ENCODE results near the gene CD40. TPM values are rescaled to one million over a fixed set of nuclear protein-coding genes. Genes with fewer than 3 reads are reported as not detected.

CD40 gene
- total and polyA plus RNA-seq, 4 donors = 20.4 to 55.0 (median 28.4) TPM

DNA sequence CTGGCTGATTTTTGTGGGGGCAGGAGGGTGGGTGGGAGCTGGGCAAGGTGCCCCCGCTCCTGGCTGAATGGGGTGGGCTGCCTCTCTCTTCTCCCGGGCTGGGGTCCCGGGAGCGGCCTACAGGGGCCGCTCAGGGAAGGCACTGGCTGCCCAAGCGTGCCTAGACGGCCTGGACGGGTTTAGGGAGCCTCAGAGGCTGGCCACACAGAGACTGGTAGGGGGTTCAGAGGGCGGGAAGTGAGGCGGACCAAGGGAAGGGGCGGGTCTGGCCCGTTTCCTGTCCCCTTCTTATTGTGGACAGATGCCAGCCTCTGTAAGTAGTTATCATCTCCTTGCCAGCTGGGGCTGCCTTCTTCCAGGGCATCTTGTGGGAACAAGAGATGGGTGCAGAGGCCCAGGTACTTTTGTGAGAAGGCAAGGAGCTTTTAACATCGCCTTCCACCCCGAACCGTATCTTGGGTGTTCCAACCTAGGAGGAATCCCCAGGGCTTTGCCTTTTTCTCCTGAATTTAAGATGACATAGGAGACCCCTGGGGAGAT, 437 bp downstream of the CD40 start:
- TF ChIP-seq, protein P1, sequence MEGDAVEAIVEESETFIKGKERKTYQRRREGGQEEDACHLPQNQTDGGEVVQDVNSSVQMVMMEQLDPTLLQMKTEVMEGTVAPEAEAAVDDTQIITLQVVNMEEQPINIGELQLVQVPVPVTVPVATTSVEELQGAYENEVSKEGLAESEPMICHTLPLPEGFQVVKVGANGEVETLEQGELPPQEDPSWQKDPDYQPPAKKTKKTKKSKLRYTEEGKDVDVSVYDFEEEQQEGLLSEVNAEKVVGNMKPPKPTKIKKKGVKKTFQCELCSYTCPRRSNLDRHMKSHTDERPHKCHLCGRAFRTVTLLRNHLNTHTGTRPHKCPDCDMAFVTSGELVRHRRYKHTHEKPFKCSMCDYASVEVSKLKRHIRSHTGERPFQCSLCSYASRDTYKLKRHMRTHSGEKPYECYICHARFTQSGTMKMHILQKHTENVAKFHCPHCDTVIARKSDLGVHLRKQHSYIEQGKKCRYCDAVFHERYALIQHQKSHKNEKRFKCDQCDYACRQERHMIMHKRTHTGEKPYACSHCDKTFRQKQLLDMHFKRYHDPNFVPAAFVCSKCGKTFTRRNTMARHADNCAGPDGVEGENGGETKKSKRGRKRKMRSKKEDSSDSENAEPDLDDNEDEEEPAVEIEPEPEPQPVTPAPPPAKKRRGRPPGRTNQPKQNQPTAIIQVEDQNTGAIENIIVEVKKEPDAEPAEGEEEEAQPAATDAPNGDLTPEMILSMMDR (IDR thresholded peaks at IDR 0.05; ENCODE audit: control extremely low read depth, extremely low read depth) = no peak
- no peaks in the 10 kb centered on the region for H3K9me3 ChIP-seq (ENCODE audit: control insufficient read depth in 4 of 4, insufficient read depth in 3 of 4, low read length in 3 of 4)
- peaks cover 0 to 6% (median 5%) of the 10 kb centered on the region in 5 donors for H3K4me1 ChIP-seq (ENCODE audit: control insufficient read depth in 5 of 5, insufficient read depth in 5 of 5, low read length in 5 of 5)
- 6 to 12% methylated on average over 15 of the region's 15 CpGs for WGBS, 2 donors
- peaks cover 0 to 16% (median 0%) of the 10 kb centered on the region in 4 donors for H3K36me3 ChIP-seq (ENCODE audit: control insufficient read depth in 4 of 4, insufficient read depth in 4 of 4, low read length in 4 of 4)
- ATAC-seq (ENCODE audit: insufficient read depth, low FRiP score) (peak; percentile 59), DNase-seq (peak; percentile 25 to 53 (median 38))
- no peak overlapping the region for H3K9ac ChIP-seq (ENCODE audit: insufficient read depth in 1 of 2, low read length in 2 of 2)
- peak overlapping the region; percentile 53 for H3K4me3 ChIP-seq
- peaks cover 0 to 23% (median 0%) of the 10 kb centered on the region in 3 donors for H3K27me3 ChIP-seq (ENCODE audit: control insufficient read depth in 3 of 3, insufficient read depth in 3 of 3, low read length in 2 of 3)
- peak overlapping the region; percentile 58 to 85 for H3K27ac ChIP-seq (ENCODE audit: low read depth in 1 of 2, low read length in 1 of 2)

DNA sequence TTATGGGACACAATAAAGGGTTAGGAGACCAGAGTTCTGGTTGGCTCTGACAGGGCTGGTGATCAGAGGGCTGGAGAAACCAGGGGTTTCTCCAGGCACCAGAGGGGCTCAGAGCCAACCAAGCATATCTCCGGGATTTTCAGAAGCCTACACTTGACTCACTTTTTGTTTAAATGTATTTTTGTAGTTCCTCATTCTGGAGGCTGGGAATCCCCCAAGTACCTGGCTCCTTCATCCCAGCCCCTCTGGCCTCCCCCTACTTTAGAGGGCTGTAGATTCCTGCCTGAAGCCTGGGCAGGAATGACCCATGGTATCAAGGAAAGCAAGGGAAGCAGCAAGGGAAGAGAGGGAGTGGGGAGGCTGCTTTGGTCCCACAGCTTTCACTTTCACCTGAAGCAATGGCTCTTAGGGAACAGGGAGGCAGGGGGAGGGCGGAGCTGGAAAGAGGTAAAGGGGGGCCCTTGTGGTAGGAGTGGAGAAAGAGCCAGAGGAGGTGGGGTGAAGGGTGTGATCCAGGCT, 973 bp downstream of the CD40 start:
- WGBS, 2 donors = 32 to 37% methylated on average over 2 of the region's 2 CpGs
- no peak for DNase-seq
- Histone ChIP-seq H3K27me3 (ENCODE audit: control insufficient read depth in 3 of 3, insufficient read depth in 3 of 3, low read length in 2 of 3) (peaks cover 0 to 22% (median 0%) of the 10 kb centered on the region in 3 donors), H3K9me3 (ENCODE audit: control insufficient read depth in 4 of 4, insufficient read depth in 3 of 4, low read length in 3 of 4) (no peaks in the 10 kb centered on the region), H3K4me1 (ENCODE audit: control insufficient read depth in 5 of 5, insufficient read depth in 5 of 5, low read length in 5 of 5) (peaks cover 0 to 6% (median 5%) of the 10 kb centered on the region in 5 donors), H3K9ac (ENCODE audit: insufficient read depth in 1 of 2, low read length in 2 of 2) (no peak overlapping the region), H3K27ac (ENCODE audit: low read depth in 1 of 2, low read length in 1 of 2) (peak overlapping the region in 1 of 2 donors; percentile 85), H3K4me3 (no peak overlapping the region), H3K36me3 (ENCODE audit: control insufficient read depth in 4 of 4, insufficient read depth in 4 of 4, low read length in 4 of 4) (peaks cover 0 to 17% (median 0%) of the 10 kb centered on the region in 4 donors)
- no peak for ATAC-seq (ENCODE audit: insufficient read depth, low FRiP score)
- TF ChIP-seq, protein P1 (IDR thresholded peaks at IDR 0.05; ENCODE audit: control extremely low read depth, extremely low read depth) = no peak

DNA sequence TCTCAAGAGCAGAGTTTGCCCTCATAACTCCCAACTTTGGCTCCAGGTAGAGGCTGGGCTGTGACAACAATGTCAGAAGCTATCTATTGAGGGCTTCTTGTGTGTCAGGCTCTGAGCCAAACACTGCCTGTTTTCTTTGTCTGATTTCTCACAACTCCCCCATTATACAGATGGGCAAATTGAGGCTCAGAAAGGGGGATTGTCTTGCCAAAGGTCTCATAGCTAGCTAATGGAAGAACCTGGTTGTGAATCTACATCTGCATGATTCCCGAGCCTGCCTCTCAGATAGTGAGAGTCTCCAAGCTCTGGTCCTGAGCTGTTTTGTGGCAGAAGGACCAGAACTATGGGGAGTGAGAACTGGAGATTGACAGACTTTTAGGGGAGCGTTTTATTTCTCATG, 1.4 kb downstream of the CD40 start:
- TF ChIP-seq, protein P1 (IDR thresholded peaks at IDR 0.05; ENCODE audit: control extremely low read depth, extremely low read depth) = no peak
- ATAC-seq (ENCODE audit: insufficient read depth, low FRiP score) (no peak), DNase-seq (no peak)
- H3K9ac ChIP-seq (ENCODE audit: insufficient read depth in 1 of 2, low read length in 2 of 2) = no peak overlapping the region
- H3K27me3 ChIP-seq (ENCODE audit: control insufficient read depth in 3 of 3, insufficient read depth in 3 of 3, low read length in 2 of 3) = peaks cover 0 to 20% (median 0%) of the 10 kb centered on the region in 3 donors
- H3K9me3 ChIP-seq (ENCODE audit: control insufficient read depth in 4 of 4, insufficient read depth in 3 of 4, low read length in 3 of 4) = no peaks in the 10 kb centered on the region
- peak overlapping the region in 1 of 2 donors; percentile 61 for H3K27ac ChIP-seq (ENCODE audit: low read depth in 1 of 2, low read length in 1 of 2)
- WGBS, 2 donors = 81 to 98% methylated on average over 2 of the region's 2 CpGs
- no peak overlapping the region for H3K4me3 ChIP-seq
- H3K36me3 ChIP-seq (ENCODE audit: control insufficient read depth in 4 of 4, insufficient read depth in 4 of 4, low read length in 4 of 4) = peaks cover 0 to 17% (median 0%) of the 10 kb centered on the region in 4 donors
- peaks cover 0 to 6% (median 5%) of the 10 kb centered on the region in 5 donors for H3K4me1 ChIP-seq (ENCODE audit: control insufficient read depth in 5 of 5, insufficient read depth in 5 of 5, low read length in 5 of 5)

All from lung (tissue), 12 donors.